Stimulated activated CD4-positive, alpha-beta T cell treated with anti-CD3 and anti-CD28 coated beads, Interleukin-1b, Interleukin-23, amount 100 ng/mL, for 24 hours (primary cell): ENCODE results near the gene DAGLA.

Experiments used
- DNase-seq, 4 experiments: peaks; one replicate each; pipeline ENCODE4 v3.0.0-alpha.2; 2020; ENCODE audit warnings: low read depth in 4 of 4, low spot score in 1 of 4

The DAGLA gene

GRCh38 chr11:61794579-61794978 lies 114.4 kb downstream of the DAGLA start:
- DNase-seq: no peak

GRCh38 chr11:61795459-61795858 lies 115.3 kb downstream of the DAGLA start:
- no peak for DNase-seq

GRCh38 chr11:61795876-61796526 lies 115.8 kb downstream of the DAGLA start:
- no peak for DNase-seq
